WI38 (cell line): Measurements from ENCODE around the gene MET.

Experiments
- H3K4me3 ChIP-seq: 2 replicates; pipeline ENCODE4 v1.5.1; 2011; ENCODE audit warnings: low read depth, mild to moderate bottlenecking, control low read depth, low read length
- TF ChIP-seq, protein P1 (sequence below): IDR thresholded peaks from 2 replicates; pipeline ENCODE4 v1.5.1; 2012; ENCODE audit warnings: low read depth, mild to moderate bottlenecking, control low read depth, low read length

Gene MET

DNA sequence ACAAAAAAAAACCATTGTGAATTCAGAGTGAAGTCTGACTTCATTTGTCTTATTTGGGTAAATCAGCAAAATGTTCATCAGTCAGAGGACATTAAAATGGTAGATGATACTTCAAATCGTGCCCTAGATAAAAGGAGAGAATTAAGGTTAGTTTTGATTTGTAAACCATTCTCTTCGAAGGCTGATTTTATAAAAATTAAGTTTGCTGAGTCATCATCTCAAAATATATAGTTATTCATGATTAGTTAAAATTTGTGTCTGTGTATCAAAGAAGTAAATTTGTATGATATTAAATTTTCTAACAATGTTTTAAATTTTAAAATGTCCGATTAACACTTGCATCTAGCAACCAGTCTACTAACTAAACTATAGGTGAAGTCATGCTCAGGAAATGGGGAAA lies 35.3 kb downstream of the MET start:
- H3K4me3 ChIP-seq: no peak overlapping the region
- TF ChIP-seq, protein P1, sequence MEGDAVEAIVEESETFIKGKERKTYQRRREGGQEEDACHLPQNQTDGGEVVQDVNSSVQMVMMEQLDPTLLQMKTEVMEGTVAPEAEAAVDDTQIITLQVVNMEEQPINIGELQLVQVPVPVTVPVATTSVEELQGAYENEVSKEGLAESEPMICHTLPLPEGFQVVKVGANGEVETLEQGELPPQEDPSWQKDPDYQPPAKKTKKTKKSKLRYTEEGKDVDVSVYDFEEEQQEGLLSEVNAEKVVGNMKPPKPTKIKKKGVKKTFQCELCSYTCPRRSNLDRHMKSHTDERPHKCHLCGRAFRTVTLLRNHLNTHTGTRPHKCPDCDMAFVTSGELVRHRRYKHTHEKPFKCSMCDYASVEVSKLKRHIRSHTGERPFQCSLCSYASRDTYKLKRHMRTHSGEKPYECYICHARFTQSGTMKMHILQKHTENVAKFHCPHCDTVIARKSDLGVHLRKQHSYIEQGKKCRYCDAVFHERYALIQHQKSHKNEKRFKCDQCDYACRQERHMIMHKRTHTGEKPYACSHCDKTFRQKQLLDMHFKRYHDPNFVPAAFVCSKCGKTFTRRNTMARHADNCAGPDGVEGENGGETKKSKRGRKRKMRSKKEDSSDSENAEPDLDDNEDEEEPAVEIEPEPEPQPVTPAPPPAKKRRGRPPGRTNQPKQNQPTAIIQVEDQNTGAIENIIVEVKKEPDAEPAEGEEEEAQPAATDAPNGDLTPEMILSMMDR: no peak

DNA sequence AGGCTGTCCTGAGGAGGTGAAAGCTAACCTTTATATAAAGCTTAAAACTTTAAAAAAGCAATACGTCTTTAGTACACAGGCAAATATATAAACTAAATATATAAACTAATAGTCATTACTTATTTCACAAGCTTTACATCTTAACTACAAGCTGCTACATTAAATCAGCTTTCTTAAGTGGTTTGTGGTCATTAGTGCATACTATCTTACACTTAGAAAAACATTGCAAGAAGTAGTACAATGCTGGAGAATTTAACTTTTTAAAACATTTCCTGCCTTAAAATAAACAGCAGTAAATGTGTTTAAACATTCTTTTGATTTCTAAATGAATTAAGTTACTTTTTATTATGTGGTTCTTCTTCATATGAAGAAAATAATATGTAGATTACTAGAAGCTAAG lies 36.3 kb downstream of the MET start:
- H3K4me3 ChIP-seq: no peak overlapping the region
- TF ChIP-seq, protein P1: no peak

GRCh38 chr7:116708861-116709260 lies 36.9 kb downstream of the MET start:
- no peak overlapping the region for H3K4me3 ChIP-seq
- TF ChIP-seq, protein P1: no peak

- TF ChIP-seq, protein P1: no peak
- H3K4me3 ChIP-seq: no peak overlapping the region
Measured at GRCh38 chr7:116709336-116709735, 37.3 kb downstream of the MET start.

DNA sequence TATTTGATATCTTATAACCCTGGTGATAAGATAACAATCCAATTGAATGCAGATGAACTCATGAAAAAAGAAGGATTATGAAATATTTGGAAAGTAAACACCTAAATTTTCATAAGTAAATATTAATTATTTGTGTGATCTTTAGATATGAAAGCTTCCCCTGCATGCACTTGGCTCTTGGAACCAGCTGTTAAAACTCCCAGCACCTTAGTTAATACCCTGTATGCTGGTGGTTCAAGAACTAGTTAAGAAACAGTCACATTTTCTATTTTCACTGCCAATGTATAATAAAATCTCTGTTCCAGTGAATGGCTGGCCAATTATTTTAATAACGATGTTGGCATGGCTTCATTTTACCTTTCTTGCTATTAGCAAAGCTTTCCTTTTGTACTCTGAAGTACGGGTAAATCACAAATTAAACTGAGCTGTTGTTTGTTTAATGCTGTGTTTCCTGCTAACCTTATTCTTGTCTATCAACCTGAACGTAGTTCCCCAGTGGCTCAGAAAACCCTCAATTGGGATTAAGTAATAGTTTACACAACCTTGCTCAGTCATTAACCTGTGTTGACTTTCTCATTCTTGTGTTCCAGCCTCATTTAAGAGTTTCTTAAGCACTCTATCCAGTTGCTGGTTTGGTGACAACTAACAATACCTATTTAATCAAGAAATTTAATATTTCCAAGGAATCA lies 38.9 kb downstream of the MET start:
- TF ChIP-seq, protein P1: no peak
- no peak overlapping the region for H3K4me3 ChIP-seq

DNA sequence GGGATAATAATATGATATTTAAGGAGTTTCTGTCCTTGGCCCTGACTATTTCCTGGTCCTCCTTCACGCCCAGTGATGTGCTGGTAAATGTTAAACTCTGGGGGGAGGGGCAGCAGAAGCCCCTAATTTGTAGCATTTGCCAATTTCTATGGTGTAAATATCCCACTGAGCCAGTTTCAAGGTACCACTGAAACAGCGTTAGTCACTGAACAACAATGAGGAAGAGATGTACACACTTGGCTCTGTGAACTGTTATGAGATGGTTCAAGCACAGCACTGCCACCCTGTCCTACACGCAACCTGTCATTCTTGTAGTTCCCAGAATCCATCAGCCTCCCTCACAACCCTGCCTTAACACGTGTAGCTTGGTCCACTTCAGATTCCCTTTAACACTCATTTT lies 39.8 kb downstream of the MET start:
- H3K4me3 ChIP-seq: no peak overlapping the region
- TF ChIP-seq, protein P1: no peak

DNA sequence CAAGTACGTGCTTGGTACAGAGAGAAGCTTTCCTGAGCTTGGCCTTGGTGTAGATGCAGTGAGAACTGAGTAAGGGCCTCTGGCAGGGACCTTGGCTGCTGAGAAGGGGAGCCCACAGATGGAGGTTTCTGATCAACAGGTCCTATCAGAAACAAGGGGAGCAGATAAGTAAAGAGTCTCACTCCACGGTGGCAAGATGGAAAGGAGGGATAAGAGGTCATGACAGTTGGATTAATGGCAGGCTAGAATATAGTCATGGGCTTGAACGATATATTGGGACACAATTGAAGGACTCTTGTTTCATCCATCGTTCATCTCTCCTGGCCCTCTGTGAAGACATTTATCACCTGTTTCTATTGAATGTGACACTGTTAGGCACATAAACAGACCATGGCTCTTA lies 41.5 kb downstream of the MET start:
- H3K4me3 ChIP-seq: no peak overlapping the region
- TF ChIP-seq, protein P1: no peak
